CD14-positive monocyte (primary cell): ENCODE data around the gene IGF2R. TPM values are rescaled to one million over a fixed set of nuclear protein-coding genes. Genes with fewer than 3 reads are reported as not detected.

Experiments
- DNase-seq, 3 donors: peaks; one replicate each; pipeline ENCODE4 v3.0.0-alpha.2; 2011 to 2022
- H2AFZ ChIP-seq: 2 replicates; pipeline ENCODE4 v1.6.0; 2012; ENCODE audit warnings: mild to moderate bottlenecking, low read depth, low read length, inconsistent platforms; ENCODE audit not compliant: insufficient read depth, poor library complexity, severe bottlenecking
- H3K27ac ChIP-seq, 2 donors: 1 replicate in 1 of 2; 2 replicates in 1 of 2; pipeline ENCODE4 v1.5.1; 2012 to 2013; ENCODE audit warnings: low read length in 2 of 2, control low read depth in 1 of 2, inconsistent platforms in 1 of 2, low read depth in 1 of 2, mild to moderate bottlenecking in 1 of 2
- H3K27me3 ChIP-seq, 2 donors: one replicate each; pipeline versions ENCODE4 v1.6.0 to v1.6.1; 2011 to 2013; ENCODE audit warnings: low read length in 2 of 2; ENCODE audit not compliant: control insufficient read depth in 2 of 2, insufficient read depth in 2 of 2
- H3K36me3 ChIP-seq, 2 donors: replicated peaks in 1 of 2; 1 replicate in 1 of 2; 2 replicates in 1 of 2; pipeline versions ENCODE4 v1.5.1 to v1.6.1; 2012 to 2013; ENCODE audit warnings: low read length in 2 of 2, control low read depth in 1 of 2, inconsistent platforms in 1 of 2, mild to moderate bottlenecking in 1 of 2; ENCODE audit not compliant: insufficient read depth in 2 of 2, control insufficient read depth in 1 of 2
- H3K4me1 ChIP-seq, 2 donors: 1 replicate in 1 of 2; 2 replicates in 1 of 2; pipeline versions ENCODE4 v1.5.1 to v1.6.1; 2012 to 2013; ENCODE audit warnings: low read length in 2 of 2, control low read depth in 1 of 2, inconsistent platforms in 1 of 2, mild to moderate bottlenecking in 1 of 2, moderate library complexity in 1 of 2; ENCODE audit not compliant: insufficient read depth in 2 of 2, control insufficient read depth in 1 of 2
- H3K4me2 ChIP-seq: replicated peaks from 2 replicates; pipeline ENCODE3; 2012; ENCODE audit warnings: low read length, moderate library complexity, mild to moderate bottlenecking; ENCODE audit not compliant: poor library complexity, severe bottlenecking; ENCODE audit errors: extremely low read depth
- H3K4me3 ChIP-seq, 3 experiments: fragments of 200-600 bp in 1 of 3; sonication (generic) in 1 of 3; replicated peaks in 1 of 3; 1 replicate in 2 of 3; 2 replicates in 1 of 3; pipeline ENCODE4 v1.5.1; 2011 to 2013; ENCODE audit warnings: low read length in 3 of 3, mild to moderate bottlenecking in 3 of 3, control low read depth in 2 of 3, low read depth in 2 of 3, inconsistent platforms in 1 of 3, moderate library complexity in 1 of 3
- H3K79me2 ChIP-seq: 2 replicates; pipeline ENCODE4 v1.6.0; 2012; ENCODE audit warnings: mild to moderate bottlenecking, control low read depth, inconsistent platforms, low read length, moderate library complexity; ENCODE audit not compliant: insufficient read depth
- H3K9ac ChIP-seq: 2 replicates; pipeline ENCODE4 v1.6.0; 2017; ENCODE audit warnings: low read length, mild to moderate bottlenecking; ENCODE audit not compliant: insufficient read depth, poor library complexity, severe bottlenecking
- H3K9me3 ChIP-seq, 2 donors: replicated peaks in 1 of 2; 1 replicate in 1 of 2; 2 replicates in 1 of 2; pipeline versions ENCODE4 v1.5.1 to v1.6.1; 2012 to 2013; ENCODE audit warnings: low read length in 2 of 2, control low read depth in 1 of 2; ENCODE audit not compliant: control insufficient read depth in 1 of 2, insufficient read depth in 1 of 2
- H4K20me1 ChIP-seq: 2 replicates; pipeline ENCODE4 v1.6.0; 2012; ENCODE audit warnings: mild to moderate bottlenecking, low read length, control low read depth, moderate library complexity; ENCODE audit not compliant: insufficient read depth
- H3K27ac Mint-ChIP-seq, 7 donors: one replicate each; pipeline ENCODE4 v1.8.0; 2020; ENCODE audit warnings: mild to moderate bottlenecking in 7 of 7, mixed read lengths in 7 of 7, moderate library complexity in 6 of 7, inconsistent platforms in 2 of 7
- H3K27me3 Mint-ChIP-seq, 3 donors: one replicate each; pipeline ENCODE4 v1.8.0; 2021 to 2022; ENCODE audit warnings: low read depth in 3 of 3, mild to moderate bottlenecking in 3 of 3, mixed read lengths in 3 of 3, moderate library complexity in 3 of 3, inconsistent platforms in 1 of 3
- H3K36me3 Mint-ChIP-seq, 2 donors: one replicate each; pipeline ENCODE4 v1.8.0; 2020; ENCODE audit warnings: mixed read lengths in 2 of 2, inconsistent platforms in 1 of 2, mild to moderate bottlenecking in 1 of 2
- H3K4me1 Mint-ChIP-seq: one replicate; pipeline ENCODE4 v1.8.0; 2020; ENCODE audit warnings: mild to moderate bottlenecking, mixed read lengths
- H3K4me3 Mint-ChIP-seq, 2 donors: one replicate each; pipeline ENCODE4 v1.8.0; 2020; ENCODE audit warnings: mild to moderate bottlenecking in 2 of 2, mixed read lengths in 2 of 2, moderate library complexity in 1 of 2
- H3K9me3 Mint-ChIP-seq, 7 donors: one replicate each; pipeline ENCODE4 v1.8.0; 2020 to 2022; ENCODE audit warnings: mixed read lengths in 7 of 7, mild to moderate bottlenecking in 6 of 7, moderate library complexity in 6 of 7, inconsistent platforms in 2 of 7
- WGBS: methylation state at CpG from one replicate; pipeline ENCODE4 v1.1.5; 2013; ENCODE audit warnings: missing lambda C conversion rate; ENCODE audit not compliant: insufficient coverage; 5-methylcytosine and 5-hydroxymethylcytosine counted together
- intact Hi-C, 2 donors: fragments of 100-400 bp; cut with micrococcal nuclease; formaldehyde crosslinking; loops; one replicate each; pipeline versions ENCODE4 v1.15.0 to v1.15.1; 2023
- polyA plus RNA-seq, 3 donors: library from polyadenylated mRNA; depleted of rRNA in 1 of 3; unstranded in 2 of 3; stranded (reverse) in 1 of 3; fragments of 300-500 nt in 2 of 3; fragments of >200 nt in 1 of 3; fragmentation: Illumina TruSeq in 2 of 3; gene quantifications; 1 replicate in 2 of 3; 2 replicates in 1 of 3; pipeline ENCODE4 v1.2.3, GENCODE V29; 2012 to 2021
- TF ChIP-seq, protein P1 (sequence below): fragments of 200-600 bp; IDR thresholded peaks from one replicate; pipeline ENCODE4 v1.8.0; 2022; ENCODE audit warnings: antibody characterized with exemption, mild to moderate bottlenecking

The IGF2R gene
- polyA plus RNA-seq, 3 donors = 6.9 to 44.8 (median 8.2) TPM

DNA sequence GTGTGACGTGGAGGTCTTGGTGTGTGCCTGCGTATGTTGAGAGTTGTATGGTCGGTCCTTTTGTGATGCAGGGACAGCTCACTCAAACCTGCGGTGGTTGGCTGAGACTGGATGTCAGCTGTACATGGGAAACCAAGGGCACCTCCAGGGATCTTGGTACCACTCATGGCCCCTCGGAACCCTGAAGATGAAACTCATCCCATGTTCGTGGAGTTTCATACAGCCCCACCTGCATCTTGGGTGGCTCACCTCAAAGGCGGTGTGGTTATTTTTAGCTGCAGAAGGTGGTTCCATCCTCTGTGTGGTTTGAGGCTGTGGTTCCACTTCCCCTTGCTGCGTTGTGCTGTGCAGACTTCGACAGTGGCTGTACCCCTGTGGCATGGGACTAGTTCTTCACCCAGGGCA, 100.2 kb downstream of the IGF2R start:
- Mint-ChIP-seq H3K36me3 (peaks cover 93 to 99% of the 10 kb centered on the region in 2 donors), H3K4me3 (no peak overlapping the region), H3K9me3 (peaks cover 0 to 4% (median 0%) of the 10 kb centered on the region in 7 donors), H3K4me1 (peaks cover 7% of the 10 kb centered on the region), H3K27ac (no peak overlapping the region), H3K27me3 (peaks cover 0 to 7% (median 2%) of the 10 kb centered on the region in 3 donors)
- Histone ChIP-seq H4K20me1 (peaks cover 98% of the 10 kb centered on the region), H3K4me2 (no peak overlapping the region), H3K27me3 (no peaks in the 10 kb centered on the region), H3K79me2 (no peaks in the 10 kb centered on the region), H2AFZ (no peak overlapping the region), H3K9me3 (no peaks in the 10 kb centered on the region), H3K27ac (no peak overlapping the region), H3K4me1 (no peaks in the 10 kb centered on the region), H3K4me3 (no peak overlapping the region), H3K36me3 (peaks cover 93 to 96% of the 10 kb centered on the region in 2 donors), H3K9ac (no peak overlapping the region)
- intact Hi-C loops = no loop called here
- TF ChIP-seq, protein P1, sequence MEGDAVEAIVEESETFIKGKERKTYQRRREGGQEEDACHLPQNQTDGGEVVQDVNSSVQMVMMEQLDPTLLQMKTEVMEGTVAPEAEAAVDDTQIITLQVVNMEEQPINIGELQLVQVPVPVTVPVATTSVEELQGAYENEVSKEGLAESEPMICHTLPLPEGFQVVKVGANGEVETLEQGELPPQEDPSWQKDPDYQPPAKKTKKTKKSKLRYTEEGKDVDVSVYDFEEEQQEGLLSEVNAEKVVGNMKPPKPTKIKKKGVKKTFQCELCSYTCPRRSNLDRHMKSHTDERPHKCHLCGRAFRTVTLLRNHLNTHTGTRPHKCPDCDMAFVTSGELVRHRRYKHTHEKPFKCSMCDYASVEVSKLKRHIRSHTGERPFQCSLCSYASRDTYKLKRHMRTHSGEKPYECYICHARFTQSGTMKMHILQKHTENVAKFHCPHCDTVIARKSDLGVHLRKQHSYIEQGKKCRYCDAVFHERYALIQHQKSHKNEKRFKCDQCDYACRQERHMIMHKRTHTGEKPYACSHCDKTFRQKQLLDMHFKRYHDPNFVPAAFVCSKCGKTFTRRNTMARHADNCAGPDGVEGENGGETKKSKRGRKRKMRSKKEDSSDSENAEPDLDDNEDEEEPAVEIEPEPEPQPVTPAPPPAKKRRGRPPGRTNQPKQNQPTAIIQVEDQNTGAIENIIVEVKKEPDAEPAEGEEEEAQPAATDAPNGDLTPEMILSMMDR = no peak
- DNase-seq = no peak
- 38% methylated on average over 8 of the region's 9 CpGs for WGBS

DNA sequence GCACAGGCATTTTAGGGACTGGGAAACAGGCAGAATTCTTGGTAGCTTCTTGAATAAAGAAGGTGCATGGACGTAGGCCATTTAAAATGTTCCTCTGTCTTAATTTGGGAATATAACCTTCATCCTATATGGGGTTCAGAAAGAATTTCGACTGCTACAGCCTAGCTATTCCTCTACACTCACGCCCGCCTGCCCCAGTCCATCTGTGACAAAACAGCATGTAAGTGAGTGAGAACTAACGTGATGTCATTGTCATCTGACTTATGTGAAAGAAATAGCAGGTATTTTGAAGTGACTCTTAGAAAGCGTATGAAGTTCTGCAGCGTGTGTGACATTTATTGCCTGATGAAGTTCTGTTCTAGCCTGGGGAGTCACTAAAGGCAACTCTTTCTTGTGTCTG, 100.6 kb downstream of the IGF2R start:
- Histone ChIP-seq H2AFZ (no peak overlapping the region), H3K27me3 (no peaks in the 10 kb centered on the region), H3K9me3 (no peaks in the 10 kb centered on the region), H4K20me1 (peaks cover 98% of the 10 kb centered on the region), H3K27ac (no peak overlapping the region), H3K36me3 (peaks cover 93 to 96% of the 10 kb centered on the region in 2 donors), H3K4me1 (no peaks in the 10 kb centered on the region), H3K4me2 (no peak overlapping the region), H3K4me3 (no peak overlapping the region), H3K79me2 (no peaks in the 10 kb centered on the region), H3K9ac (no peak overlapping the region)
- H3K27me3 Mint-ChIP-seq = peaks cover 0 to 7% (median 2%) of the 10 kb centered on the region in 3 donors
- peaks cover 7% of the 10 kb centered on the region for H3K4me1 Mint-ChIP-seq
- no peak overlapping the region for H3K4me3 Mint-ChIP-seq
- intact Hi-C loops = no loop called here
- H3K9me3 Mint-ChIP-seq = peaks cover 0 to 4% (median 0%) of the 10 kb centered on the region in 7 donors
- peaks cover 93 to 99% of the 10 kb centered on the region in 2 donors for H3K36me3 Mint-ChIP-seq
- TF ChIP-seq, protein P1 = no peak
- no peak overlapping the region for H3K27ac Mint-ChIP-seq
- no peak for DNase-seq
- whole genome bisulfite sequencing = 100% methylated on average over 3 of the region's 7 CpGs
